AML-193 (cell line): ENCODE results near the gene PHYKPL.
"Not testable (repeated sequence)": the region's sequence is repeated elsewhere in the genome, so short reads cannot be mapped to it uniquely, and the experiment has no call there.

Experiments
- DNase-seq, 2 experiments: peaks; one replicate each; lab custom pipeline; 2025; lab: John Stamatoyannopoulos, UW

PHYKPL gene

DNA sequence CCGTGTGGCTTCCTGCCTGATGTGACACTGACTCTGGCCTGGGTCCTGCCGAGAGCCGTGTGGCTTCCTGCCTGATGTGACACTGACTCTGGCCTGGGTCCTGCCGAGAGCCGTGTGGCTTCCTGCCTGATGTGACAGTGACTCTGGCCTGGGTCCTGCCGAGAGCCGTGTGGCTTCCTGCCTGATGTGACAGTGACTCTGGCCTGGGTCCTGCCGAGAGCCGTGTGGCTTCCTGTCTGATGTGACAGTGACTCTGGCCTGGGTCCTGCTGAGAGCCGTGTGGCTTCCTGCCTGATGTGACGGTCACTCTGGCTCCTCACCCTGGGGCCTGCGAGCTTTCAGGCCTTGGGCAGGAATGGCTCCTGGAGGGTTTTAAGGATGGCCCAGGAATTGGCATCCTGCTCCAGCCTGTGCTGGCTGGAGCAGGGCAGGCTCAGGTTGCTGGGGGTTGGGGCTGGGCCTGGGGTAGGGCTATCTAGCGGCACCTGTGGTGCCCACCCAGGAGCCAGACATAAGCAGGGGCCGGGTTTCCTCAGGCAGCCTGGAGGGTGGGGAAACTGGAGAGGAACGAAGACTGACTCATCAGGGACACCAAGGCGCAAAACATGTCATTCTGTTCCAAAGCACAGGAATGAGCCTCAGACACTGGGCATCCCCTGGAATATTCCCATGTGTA lies 7.2 kb upstream of the PHYKPL start:
- not testable (repeated sequence) for DNase-seq

DNA sequence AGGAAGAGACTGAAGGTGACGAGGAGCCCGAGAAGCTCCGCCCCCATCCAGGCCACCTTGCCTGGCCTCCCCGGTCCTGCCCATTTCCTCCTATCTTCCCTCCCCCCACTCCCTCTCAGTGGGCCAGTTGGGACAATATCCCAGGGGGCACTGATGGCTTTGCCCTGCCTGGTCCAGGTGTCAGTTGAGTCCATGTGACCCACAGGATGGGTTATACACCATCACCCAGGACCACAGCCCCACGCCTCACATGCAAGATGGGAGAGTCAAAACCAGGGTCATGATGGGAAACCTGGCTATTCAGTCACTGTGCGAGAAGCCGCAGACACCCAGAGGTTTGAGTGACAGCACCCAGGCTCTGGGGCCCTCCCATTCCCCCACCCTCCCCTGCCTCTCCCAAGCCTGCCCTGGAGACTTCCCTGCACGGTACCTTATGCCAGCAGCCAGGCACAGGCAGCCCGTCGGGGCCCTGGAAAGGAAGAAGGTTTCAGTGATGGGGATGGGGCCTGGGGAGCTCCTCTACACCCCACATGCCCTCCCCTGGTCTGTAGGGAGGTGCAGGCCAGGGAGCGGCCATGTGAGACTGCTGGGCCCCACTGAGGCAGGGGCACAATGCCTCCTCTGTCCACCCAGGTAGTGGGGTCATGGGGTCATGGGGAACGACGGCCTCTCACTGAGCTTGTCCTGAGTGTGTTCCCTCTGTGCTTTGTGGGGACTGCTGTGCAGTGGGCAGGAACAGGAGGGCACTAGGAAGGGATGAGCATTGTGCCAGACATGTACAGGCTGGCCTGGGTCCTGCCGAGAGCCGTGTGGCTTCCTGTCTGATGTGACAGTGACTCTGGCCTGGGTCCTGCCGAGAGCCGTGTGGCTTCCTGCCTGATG lies 6.3 kb upstream of the PHYKPL start:
- no peak for DNase-seq

DNA sequence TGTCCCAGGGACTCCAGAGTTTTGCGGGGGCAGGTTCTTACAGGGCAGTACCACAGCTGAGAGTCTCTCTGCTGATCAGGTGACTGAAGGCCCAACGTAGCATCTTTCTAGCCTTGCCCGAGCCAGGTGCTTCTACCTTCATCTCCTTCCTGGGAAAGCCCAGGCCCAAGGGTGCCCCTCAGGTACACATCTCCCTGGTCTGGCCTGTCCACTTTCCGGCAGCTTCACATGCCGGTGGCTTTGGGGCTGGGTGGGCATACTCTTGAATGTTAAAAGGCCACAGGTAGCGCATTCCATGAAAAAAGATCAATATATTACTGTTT lies 5.7 kb upstream of the PHYKPL start:
- no peak for DNase-seq

DNA sequence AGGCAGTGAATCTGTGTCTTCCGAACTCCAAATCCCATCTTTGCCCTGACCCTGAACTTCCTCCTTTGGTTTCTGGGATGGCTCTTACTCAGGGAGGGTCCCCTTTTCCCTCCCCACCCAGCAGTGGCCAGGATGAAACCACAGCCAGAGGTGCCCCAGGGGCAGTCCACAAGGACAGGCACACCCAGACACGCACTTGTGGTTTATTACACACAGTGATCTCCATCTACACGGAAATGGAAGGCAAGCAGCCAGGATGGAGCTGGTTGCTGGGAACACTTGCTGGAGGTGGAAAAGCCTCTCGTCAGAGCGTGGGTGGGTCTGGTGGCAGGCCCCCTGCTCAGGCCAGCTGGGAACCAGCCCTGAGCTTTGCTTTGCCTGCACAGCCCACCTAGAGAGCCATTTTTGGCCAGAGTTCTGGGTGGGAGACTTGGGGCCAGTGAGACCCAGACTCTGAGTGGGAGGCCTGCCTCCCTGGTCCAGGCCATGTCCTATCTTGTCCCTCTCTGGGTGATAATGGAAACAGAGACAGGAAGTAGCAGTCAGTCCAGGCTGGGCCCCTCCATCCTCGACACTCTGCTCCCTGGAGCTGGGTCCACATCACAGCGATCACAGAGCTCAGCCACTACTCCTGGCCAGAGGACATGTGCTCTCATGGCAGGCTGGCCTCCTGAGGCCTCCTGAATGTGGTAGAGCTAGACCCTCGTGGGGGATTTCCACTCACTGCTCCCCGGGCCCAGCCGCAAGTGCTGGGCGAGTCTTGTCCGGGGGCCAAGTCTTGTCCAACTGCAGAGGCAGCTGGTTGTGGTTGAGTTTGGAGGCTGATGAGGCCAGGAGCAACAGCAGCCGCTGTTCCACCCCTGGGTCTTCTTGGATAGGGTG lies 5.1 kb upstream of the PHYKPL start:
- DNase-seq = no peak

DNA sequence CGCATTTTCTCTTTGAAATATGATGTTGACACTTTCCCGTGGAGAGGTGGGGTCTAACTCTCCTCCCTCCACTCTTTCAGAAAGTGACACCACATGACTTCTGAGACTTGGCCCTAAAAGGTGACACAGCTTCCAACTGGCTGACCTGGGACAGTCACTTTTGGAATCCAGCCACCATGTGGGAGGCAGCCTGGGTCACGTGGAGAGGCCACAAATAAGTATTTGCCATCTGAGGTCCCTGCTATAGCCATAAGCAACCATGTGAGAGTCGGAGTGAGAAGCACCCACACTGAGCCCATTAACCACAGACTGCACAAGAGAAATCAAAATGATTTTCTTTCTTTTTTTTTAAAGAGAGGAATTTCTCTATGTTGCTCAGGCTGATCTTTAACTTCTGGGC lies 4.1 kb upstream of the PHYKPL start:
- no peak for DNase-seq

DNA sequence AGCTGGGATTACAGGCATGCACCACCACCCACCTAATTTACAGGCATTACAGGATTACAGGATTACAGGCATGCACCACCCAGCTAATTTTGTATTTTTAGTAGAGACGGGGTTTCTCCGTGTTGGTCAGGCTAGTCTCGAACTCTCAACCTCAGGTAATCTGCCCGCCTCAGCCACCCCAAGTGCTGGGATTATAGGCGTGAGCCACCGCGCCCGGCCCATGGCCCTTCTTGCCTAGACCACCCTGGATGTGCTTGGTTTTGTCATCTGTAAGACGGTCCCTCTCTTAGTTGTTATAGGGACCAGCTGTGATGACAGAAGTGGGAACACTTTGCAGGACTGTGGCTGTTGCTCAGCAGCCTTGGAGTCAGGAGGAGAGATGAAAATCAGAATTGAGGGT lies 3.5 kb upstream of the PHYKPL start:
- no peak for DNase-seq

DNA sequence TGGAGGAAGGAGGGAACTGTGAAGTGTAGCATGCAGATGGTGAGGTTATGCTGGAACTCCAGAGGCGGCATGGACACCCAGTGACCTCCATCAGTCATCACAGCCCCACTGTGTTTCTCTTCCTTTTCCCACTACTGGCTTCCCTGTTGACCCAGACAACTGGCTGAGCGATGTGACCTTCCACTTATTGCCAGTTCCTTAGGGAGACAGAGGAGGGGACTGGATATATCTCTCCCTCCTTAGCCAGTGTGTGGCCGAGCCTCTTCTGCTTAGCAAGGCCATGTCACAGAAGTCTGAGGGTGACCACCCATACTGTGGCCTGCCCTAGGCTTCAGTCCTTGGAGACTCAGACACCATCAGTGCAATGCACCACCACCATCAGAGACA lies 3.0 kb upstream of the PHYKPL start:
- no peak for DNase-seq

DNA sequence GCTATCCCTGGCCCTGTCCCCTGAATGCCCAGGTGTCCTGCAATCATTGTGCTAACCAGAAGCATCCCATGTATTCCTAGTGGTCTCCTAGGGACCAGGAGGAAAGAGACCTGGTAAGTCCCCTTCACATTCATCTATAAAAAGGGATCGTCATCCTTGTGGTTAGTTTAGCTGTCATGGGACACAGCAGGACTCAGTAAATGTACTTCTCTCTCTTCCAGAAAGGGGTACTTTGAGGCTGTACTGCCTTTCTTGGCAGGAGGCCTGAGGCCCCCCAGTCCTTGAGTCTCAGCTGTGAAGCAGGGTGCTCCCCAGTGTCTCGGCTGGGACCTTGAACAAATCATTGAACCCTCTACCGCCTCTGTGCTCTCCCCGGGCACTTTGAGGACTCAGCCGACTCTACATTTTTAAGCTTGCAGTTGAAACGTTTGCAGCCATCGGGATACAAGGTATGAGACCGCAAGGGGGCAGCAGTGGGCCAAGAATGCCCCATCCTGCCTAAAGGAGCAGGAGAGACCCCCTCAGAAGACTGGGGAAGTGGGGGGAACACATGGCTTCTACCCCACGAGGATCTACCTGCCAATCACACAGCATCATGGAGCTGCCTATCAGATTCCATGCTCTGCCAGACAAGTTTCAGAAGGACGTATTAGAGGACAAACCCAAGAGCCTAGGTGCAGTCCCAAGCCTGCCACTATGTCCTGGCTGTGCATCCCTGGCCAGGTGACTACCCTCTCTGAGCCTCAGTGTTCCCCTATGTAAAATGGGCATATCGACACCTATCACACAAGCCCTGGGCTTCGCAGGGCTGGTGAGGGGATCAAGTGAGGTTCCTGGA lies 2.4 kb upstream of the PHYKPL start:
- peak; percentile 54 to 70 for DNase-seq

DNA sequence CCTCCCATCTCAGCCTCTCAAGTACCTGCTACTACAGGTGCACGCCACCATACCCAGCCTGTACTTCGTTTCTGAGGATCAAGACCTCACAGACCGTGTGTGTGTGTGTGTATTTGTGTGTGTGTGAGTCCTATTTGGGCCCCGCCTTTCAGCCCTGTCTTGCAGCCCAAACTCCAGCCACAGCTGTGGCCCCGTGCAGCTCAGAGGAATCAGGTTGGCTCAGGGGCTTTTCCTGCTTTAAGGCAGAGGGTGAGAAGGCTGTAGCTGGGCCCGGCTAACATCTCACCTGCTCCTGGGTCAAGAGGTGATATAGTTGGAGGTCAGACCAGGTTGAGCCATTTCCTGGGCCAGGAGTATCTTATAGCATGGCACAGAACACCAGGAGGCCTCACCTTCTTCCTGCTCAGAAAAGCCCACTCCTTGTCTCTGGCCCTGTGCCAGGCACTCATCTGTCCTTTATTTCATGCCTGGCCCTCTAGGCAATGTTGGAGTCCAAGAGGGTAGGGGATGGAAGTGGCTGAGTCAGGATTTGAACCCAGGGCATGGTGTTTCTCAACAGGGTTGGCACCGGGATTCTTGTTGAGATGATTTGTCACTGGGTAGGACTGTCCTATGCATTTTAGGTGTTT lies 1.6 kb upstream of the PHYKPL start:
- DNase-seq = no peak

DNA sequence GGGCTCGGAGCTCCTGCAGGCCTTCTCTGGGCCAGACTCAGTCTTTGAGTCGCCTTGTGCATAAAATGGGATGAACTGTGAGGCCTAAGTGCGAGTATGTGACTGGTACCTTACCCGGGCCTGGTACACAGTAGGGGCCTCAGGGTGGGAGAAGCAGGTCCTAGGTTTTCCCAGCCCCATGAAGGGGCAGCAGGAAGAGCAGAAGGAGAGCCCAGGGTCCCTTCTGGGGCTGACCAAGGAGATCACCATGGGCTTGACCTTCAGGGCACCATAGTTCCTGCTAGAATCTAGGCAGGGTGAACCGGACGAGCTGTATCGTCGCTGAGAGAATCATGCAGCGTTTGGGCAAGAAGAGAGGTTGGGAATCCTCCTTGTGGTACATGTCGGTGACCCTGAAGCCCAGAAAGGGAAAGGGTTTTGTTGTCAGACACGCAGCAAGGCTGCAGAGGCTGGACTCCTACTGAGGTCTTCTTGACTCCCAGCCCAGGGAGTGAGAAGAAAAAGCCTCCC lies 373 bp upstream of the PHYKPL start:
- DNase-seq = no peak

DNA sequence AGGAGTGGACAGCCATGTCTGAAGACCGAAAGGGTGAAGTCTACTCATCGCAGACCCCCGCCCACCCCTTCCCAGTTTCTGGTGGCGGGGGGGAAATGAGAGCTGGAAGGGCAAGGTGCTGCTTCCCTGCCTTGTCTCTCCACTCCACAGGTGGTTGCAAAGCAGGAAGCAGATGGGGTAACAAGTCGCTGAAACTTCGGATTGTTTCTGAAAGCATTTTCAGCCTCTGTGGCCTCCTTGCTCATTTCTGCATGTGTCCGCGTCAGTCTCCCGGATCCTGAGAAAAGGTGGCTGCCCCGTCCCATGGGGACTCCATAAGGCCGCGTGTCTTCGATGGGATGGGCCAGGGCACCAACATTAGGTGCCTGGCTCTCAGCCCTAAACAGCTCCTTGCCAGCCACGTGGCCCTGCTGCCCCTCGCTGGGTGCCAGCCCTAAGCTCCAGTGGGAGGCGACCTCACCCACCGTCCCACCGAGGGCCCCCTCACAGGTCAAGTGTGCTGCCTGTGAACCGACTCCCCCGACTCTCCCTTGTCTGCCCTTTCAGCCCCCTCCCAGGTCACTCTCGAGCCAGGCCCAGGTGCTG lies 971 bp downstream of the PHYKPL start:
- DNase-seq = no peak

DNA sequence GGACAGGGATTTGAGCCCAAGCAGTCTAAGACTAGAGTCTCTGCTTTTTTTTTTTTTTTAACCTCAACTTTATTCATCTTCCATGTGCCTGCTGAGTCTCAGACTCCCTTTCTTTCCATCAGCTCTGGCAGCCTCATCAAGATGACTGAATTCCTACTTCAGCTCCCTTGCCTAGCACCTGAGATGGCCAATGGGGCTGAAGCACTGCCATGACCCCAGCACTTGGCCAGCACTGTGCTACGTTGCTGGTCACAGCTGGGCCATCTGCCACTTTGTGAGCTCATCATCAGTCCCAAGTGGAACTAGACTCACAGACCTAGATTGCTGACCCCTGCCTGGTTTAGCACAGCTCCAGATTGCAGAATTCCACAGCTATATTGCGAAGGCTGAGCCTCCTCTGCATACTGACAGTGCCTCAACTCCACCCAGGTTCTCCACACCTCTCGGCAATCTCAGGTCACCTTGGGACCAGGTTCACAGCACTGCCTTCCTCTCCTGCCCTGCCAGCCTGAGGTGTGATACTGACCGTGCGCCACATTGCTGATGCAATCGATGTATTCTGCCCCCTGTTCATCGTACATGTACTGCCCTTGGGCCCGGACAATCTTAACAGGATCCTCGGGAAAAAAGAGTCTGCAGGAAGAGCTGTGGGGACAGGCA lies 1.6 kb downstream of the PHYKPL start:
- no peak for DNase-seq

DNA sequence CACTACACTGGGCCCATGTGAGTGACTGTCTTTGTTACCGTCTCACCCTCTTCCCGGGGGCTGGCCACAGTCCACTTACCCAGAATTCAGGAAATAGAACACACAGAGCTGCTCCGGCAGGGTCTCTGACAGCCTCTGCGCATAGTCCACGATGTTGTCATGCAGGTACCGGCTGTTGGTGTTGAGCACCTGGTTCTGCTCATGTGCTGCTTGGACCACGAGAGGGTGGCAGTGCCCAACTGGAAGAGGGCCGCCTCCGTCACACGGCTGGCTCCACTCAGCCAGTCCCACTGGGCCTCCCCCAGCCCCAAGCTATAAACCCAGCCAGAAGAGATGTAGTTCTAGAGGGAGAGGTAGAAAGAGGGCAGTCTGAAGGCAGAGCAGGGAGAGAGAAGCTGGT lies 2.7 kb downstream of the PHYKPL start:
- no peak for DNase-seq

DNA sequence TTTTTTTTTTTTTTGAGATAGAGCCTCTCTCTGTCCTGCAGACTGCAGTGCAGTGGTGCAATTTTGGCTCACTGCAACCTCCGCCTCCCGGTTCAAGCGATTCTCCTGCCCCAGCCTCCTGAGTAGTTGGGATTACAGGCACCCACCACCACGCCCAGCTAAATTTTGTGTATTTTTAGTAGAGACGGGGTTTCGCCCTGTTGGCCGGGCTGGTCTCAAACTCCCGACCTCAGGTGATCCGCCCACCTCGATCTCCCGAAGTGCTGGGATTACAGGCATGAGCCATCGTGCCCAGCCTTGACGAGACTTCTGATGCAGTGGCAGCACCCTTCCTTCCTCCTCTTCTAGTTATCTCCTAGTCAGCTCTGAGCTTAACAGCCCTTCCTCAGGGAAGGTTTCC lies 3.5 kb downstream of the PHYKPL start:
- DNase-seq = not testable (repeated sequence)

DNA sequence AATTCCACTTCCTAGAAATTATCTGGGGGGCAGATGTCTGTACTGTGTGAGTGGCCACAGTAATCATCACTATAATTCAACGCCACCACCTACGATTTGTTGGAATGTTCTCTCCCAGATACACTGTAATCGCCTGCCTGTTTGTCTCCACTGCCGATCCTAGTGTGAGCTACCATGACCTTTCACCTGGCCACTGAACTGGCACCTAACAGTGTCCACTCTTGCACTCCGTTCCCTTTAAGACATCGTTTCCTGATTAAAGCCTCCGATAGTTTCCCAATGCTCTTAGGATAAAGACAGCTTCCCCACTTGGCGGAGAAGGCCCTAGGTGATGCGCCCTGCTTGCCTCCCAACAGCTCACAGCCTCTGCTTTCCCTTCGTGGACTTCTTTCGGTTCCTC lies 4.0 kb downstream of the PHYKPL start:
- DNase-seq = no peak

DNA sequence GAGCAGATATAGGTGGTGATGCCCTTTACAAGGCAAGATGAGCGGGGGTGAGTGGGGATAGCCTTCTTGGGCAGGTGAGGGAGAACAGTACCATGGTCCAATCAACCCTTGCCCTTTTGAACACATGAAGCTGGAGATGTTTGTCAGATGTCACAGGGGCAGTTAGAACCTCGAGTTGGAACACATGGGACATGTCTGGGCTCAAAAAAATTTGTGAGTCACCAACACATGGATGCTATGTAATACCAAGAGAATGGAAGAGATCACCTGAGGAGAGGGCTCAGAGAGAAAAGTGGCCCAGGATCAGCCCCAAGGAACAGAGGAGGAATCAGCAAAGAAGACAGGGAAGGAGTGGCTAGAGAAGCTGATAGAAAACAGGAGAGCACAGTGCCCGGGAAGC lies 4.7 kb downstream of the PHYKPL start:
- no peak for DNase-seq

DNA sequence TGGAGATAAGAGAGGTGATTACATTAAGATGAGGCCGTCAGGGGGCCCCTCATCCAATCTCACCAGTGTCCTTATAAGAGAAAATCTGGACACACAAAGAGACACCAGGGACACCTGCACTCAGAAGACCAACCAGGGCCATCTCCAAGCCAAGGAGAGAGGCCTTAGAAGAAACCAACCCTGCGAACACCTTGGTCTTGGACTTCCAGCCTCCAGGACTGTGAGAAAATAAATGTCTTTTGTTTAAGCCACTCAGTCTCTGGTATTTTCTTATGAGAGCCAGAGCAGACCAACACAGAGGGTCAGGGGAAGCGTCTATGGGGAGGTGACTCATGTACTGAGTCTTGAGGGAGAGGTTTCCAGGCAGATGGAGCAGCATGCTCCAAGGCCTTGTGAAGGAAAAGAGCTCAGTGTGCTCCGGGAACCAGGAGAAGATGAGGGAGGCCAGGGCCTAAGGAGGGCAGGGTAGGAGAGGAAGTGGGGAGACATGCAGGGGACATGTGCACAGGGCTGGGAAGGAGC lies 5.4 kb downstream of the PHYKPL start:
- DNase-seq = no peak

DNA sequence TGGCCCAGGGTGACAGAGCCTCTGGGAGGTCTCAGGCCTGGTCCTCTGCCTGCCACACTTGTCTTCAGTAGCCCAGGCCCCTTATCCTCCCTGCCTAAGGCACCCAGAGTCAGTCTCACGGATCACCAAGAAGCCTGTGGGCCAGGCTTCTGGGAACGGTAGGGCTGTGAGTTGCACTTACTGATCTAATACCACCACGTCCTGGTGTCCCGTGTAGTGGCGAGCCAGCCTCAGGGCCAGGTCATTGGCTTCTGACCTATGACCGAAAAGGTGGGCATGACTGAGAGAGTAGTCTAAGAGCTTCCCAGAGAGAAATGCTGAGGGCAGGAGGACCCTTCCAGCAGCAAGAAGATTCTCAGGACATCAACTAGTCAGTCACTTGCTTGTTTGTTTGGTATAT lies 7.4 kb downstream of the PHYKPL start:
- no peak for DNase-seq

DNA sequence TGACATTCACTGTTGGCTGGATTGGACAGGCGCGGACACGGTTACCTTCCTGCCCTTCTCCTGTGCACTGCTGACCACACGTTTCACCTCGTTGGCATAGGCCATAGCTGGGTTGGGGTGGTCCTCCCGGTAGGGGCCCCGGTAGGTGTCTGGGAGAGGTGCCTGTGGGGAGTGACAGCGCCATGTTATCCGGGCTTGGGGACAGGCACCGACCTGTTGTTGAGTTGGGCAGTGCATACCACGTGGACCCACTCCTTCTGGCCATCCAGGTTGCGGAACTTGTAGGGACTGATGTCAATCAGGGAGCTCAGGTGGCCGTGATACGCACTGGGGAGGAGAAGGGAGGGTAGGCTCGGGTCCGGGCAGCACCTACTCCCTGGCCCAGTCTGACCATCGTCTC lies 8.2 kb downstream of the PHYKPL start:
- no peak for DNase-seq

DNA sequence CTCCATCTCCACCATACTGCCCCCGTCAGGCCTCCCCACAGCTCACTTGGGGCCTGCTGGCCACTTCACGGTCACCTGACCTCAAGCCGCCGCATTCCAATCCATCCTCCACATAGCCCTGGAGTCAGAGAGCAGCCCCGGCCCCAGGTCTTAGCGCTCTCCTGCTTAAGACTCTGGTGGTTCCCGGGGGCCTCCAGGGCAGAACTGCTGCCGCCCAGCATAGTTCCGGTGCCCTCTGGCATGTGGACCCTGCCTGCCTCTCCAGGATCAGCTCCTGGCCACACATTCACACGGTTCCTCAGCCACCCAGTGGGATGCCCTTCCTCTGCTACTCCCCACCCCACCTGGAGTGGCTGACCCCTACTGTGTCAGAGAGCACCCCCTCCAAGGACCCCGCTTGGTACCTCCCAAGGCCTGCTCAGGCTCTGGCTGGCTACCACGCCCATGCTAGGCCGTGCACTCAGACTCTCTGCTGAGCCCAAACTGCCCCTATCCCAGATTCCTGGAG lies 8.7 kb downstream of the PHYKPL start:
- no peak for DNase-seq
